ENCODE measurements around the gene HIBADH.

Gene HIBADH

GRCh38 chr7:27491534-27491933 is 171.1 kb downstream of the HIBADH start:
- DNase-seq (ENCODE audit: low spot score), result no peak

- no peak for DNase-seq (ENCODE audit: low spot score)
Observed at GRCh38 chr7:27487509-27487908, 175.2 kb downstream of the HIBADH start.

- no peak for DNase-seq (ENCODE audit: low spot score)
Observed at GRCh38 chr7:27484451-27484850, 178.2 kb downstream of the HIBADH start.

DNA sequence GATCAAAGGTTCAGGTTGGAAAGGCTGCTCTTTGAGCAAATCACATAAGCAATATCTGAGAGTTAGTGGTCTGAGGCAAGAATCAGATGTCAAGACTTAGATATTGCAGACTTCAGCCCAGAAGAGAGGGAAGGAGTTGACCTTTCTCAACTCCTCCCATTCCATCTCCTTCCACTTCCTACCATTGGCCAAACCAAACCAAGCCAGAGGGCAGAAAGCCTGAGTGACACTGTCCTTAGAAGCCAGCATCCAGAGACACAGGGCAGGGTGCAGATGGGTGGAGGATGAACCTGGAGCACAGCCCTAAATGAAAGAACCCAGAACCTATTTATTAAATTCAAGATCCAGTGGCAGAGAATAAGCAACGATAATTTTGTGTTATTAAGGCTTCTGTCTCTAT is 180.5 kb downstream of the HIBADH start:
- DNase-seq (ENCODE audit: low spot score), result no peak

DNA sequence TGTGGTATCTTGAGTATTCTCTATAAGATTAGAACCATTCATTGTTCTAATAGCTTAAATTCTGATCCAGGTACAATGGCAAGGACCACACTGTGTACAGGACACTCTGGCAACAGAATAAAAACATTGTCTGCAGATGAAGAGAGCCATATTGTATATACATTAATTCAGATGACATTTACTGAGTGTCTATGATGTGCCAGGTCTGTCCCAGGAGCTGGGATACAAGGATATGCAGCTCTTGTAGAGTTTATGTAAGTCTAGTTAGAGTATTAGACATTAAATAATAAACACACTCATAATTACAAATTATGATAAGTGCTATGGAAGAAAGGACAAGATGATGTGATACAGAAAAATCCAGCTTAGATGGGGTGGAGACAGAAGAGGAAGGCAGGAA is 184.1 kb downstream of the HIBADH start:
- no peak for DNase-seq (ENCODE audit: low spot score)

DNA sequence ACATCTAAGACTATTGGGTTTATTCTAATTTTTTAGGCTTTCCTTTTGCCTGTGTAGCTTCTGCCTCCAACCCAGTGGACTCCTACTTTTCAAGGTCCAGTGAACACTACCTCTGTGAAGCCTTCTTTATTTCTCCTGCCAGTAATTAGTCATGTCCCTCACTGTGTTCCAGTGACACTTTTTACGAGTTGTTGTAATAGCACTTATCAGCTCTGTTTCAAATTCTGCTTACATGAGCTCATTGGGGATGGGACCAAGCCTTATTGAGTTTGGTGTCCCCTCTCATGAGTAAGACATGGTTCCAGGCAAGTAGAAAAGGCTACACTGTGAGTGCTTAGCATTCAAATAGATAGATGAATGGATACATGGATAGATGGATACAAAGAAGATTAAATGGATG is 184.6 kb downstream of the HIBADH start:
- DNase-seq (ENCODE audit: low spot score), result no peak

- no peak for DNase-seq (ENCODE audit: low spot score)
Observed at GRCh38 chr7:27476493-27476892, 186.2 kb downstream of the HIBADH start.
